GM12878 (cell line): ENCODE results near the gene FHL2. TPM values are rescaled to one million over a fixed set of nuclear protein-coding genes. Genes with fewer than 3 reads are reported as not detected.

Experiments used
- CHD4 ChIP-seq: fragments of 200-600 bp; sonication (generic); IDR thresholded peaks from 2 replicates; pipeline ENCODE4 v1.6.1; 2016; ENCODE audit warnings: mild to moderate bottlenecking
- EGR1 ChIP-seq, 2 experiments: IDR thresholded peaks; 1 replicate in 1 of 2; 2 replicates in 1 of 2; pipeline ENCODE4 v1.6.1; 2011 to 2012; ENCODE audit warnings: low read depth in 2 of 2, low read length in 2 of 2, borderline replicate concordance in 1 of 2, mild to moderate bottlenecking in 1 of 2, moderate library complexity in 1 of 2
- IKZF2 ChIP-seq, 2 experiments: fragments of 450-650 bp; IDR thresholded peaks; 2 replicates each; pipeline ENCODE4 v1.6.1; 2017; ENCODE audit warnings: mild to moderate bottlenecking in 2 of 2, moderate library complexity in 2 of 2
- MAX ChIP-seq: IDR thresholded peaks from 2 replicates; pipeline ENCODE4 v1.6.1; 2012; ENCODE audit warnings: low read depth, low read length, improper control_type of control experiment
- NR2F1 ChIP-seq: fragments of 450-650 bp; conservative IDR thresholded peaks from 2 replicates; pipeline ENCODE4 v1.6.1; 2017; ENCODE audit warnings: mild to moderate bottlenecking
- POLR2A ChIP-seq: IDR thresholded peaks from 2 replicates; pipeline ENCODE4 v1.6.1; 2011; ENCODE audit warnings: low read depth, mild to moderate bottlenecking, low read length
- PRDM15 ChIP-seq: fragments of 450-650 bp; formaldehyde crosslinking; IDR thresholded peaks from 2 replicates; pipeline ENCODE4 v1.4.0; 2020; ENCODE audit warnings: mild to moderate bottlenecking, moderate library complexity
- RAD51 ChIP-seq: fragments of 450-650 bp; IDR thresholded peaks from 2 replicates; pipeline ENCODE4 v1.6.1; 2016; ENCODE audit warnings: moderate library complexity, mild to moderate bottlenecking, inconsistent platforms
- RFX5 ChIP-seq: IDR thresholded peaks from 2 replicates; pipeline ENCODE4 v1.6.1; 2011; ENCODE audit warnings: low read depth, low read length, improper control_type of control experiment
- RUNX3 ChIP-seq: IDR thresholded peaks from 2 replicates; pipeline ENCODE4 v1.6.1; 2012; ENCODE audit warnings: low read length, inconsistent platforms
- SMARCA5 ChIP-seq: fragments of 450-650 bp; IDR thresholded peaks from 2 replicates; pipeline ENCODE4 v1.6.1; 2017; ENCODE audit warnings: mild to moderate bottlenecking
- TARDBP ChIP-seq: IDR thresholded peaks from 2 replicates; pipeline ENCODE4 v1.6.1; 2016; ENCODE audit warnings: borderline replicate concordance
- TCF12 ChIP-seq: IDR thresholded peaks from 2 replicates; pipeline ENCODE4 v1.6.1; 2011; ENCODE audit warnings: low read depth, mild to moderate bottlenecking, low read length
- YY1 ChIP-seq: IDR thresholded peaks from 2 replicates; pipeline ENCODE4 v1.6.1; 2011; ENCODE audit warnings: low read depth, mild to moderate bottlenecking, low read length
- polyA plus RNA-seq, 11 experiments: library from polyadenylated mRNA; depleted of rRNA in 4 of 11; unstranded in 6 of 11; stranded (reverse) in 5 of 11; fragments of >200 nt; fragmentation: Nextera tagmentation in 4 of 11; fragmentation: Illumina TruSeq in 1 of 11; extraction: Ambion mirVana in 4 of 11; extraction: Trizol in 1 of 11; gene quantifications; 1 replicate in 1 of 11; 2 replicates in 10 of 11; pipeline versions ENCODE4 v1.2.1 to v1.2.3, GENCODE V29; 2011 to 2016; ENCODE audit warnings: inconsistent platforms in 2 of 11, missing spikeins in 2 of 11, low read depth in 1 of 11
- total RNA-seq, 4 experiments: library from RNA; depleted of rRNA in 3 of 4; stranded (reverse); fragments of >200 nt in 3 of 4; fragmentation: Illumina TruSeq in 1 of 4; extraction: Trizol in 1 of 4; gene quantifications; 2 replicates each; pipeline versions ENCODE4 v1.2.1 to v1.2.3, GENCODE V29; 2013 to 2021
- TF ChIP-seq, protein P1 (sequence below): fragments of 450-650 bp; IDR thresholded peaks from 2 replicates; pipeline ENCODE4 v1.6.1; 2017; ENCODE audit warnings: antibody characterized with exemption, mild to moderate bottlenecking, moderate library complexity
- TF ChIP-seq, protein P2 (sequence below): fragments of 450-650 bp; conservative IDR thresholded peaks from 2 replicates; pipeline ENCODE4 v1.6.1; 2017; ENCODE audit warnings: mild to moderate bottlenecking, moderate library complexity

Gene FHL2
- total and polyA plus RNA-seq, 10 of the 15 experiments (the other 5 are each of a cell fraction or from before 2014, with no cell fraction given), result 2.2 to 9.9 (median 4.5) TPM

GRCh38 chr2:105328281-105329196, 70.3 kb downstream of the FHL2 start (continued):
- TF ChIP-seq POLR2A, result 0 out of 2 replicates have a peak, but pooled peaks have one; percentile 22
- TF ChIP-seq, protein P1, sequence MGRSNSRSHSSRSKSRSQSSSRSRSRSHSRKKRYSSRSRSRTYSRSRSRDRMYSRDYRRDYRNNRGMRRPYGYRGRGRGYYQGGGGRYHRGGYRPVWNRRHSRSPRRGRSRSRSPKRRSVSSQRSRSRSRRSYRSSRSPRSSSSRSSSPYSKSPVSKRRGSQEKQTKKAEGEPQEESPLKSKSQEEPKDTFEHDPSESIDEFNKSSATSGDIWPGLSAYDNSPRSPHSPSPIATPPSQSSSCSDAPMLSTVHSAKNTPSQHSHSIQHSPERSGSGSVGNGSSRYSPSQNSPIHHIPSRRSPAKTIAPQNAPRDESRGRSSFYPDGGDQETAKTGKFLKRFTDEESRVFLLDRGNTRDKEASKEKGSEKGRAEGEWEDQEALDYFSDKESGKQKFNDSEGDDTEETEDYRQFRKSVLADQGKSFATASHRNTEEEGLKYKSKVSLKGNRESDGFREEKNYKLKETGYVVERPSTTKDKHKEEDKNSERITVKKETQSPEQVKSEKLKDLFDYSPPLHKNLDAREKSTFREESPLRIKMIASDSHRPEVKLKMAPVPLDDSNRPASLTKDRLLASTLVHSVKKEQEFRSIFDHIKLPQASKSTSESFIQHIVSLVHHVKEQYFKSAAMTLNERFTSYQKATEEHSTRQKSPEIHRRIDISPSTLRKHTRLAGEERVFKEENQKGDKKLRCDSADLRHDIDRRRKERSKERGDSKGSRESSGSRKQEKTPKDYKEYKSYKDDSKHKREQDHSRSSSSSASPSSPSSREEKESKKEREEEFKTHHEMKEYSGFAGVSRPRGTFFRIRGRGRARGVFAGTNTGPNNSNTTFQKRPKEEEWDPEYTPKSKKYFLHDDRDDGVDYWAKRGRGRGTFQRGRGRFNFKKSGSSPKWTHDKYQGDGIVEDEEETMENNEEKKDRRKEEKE, result no peak
- TF ChIP-seq, protein P2, sequence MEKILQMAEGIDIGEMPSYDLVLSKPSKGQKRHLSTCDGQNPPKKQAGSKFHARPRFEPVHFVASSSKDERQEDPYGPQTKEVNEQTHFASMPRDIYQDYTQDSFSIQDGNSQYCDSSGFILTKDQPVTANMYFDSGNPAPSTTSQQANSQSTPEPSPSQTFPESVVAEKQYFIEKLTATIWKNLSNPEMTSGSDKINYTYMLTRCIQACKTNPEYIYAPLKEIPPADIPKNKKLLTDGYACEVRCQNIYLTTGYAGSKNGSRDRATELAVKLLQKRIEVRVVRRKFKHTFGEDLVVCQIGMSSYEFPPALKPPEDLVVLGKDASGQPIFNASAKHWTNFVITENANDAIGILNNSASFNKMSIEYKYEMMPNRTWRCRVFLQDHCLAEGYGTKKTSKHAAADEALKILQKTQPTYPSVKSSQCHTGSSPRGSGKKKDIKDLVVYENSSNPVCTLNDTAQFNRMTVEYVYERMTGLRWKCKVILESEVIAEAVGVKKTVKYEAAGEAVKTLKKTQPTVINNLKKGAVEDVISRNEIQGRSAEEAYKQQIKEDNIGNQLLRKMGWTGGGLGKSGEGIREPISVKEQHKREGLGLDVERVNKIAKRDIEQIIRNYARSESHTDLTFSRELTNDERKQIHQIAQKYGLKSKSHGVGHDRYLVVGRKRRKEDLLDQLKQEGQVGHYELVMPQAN, result 0 out of 2 replicates have a peak, but pooled peaks have one; percentile 38
- TF ChIP-seq RFX5, result no peak
- peak in 1 of 2 experiments; percentile 32; a peak in 2 of 4 replicates for TF ChIP-seq IKZF2 (IDR thresholded peaks at IDR 0.05)
- TF ChIP-seq RAD51, result no peak
- 0 out of 2 replicates have a peak, but pooled peaks have one; percentile 4 for TF ChIP-seq TCF12
- TF ChIP-seq PRDM15 (CRISPR knock-in tag), result no peak
- no peak for TF ChIP-seq NR2F1
- peak; percentile 87 for TF ChIP-seq RUNX3
- TF ChIP-seq MAX, result peak; percentile 74; the same call in 1 of the 2 replicates
- no peak for TF ChIP-seq EGR1 (IDR thresholded peaks at IDR 0.05; ENCODE audit: borderline replicate concordance in 1 of 2, low read depth in 2 of 2, low read length in 2 of 2)
- TF ChIP-seq TARDBP, result 0 out of 2 replicates have a peak, but pooled peaks have one; percentile 27
- peak; percentile 75 for TF ChIP-seq YY1
- no peak for TF ChIP-seq SMARCA5
- TF ChIP-seq CHD4, result no peak
